Epithelial cell of esophagus (primary cell): ENCODE results near the gene TNS3.

ENCODE experiments used
- DNase-seq: peaks from one replicate; pipeline ENCODE4 v3.0.0; 2010; ENCODE audit warnings: low read depth
- H3K4me3 ChIP-seq: 2 replicates; pipeline ENCODE4 v1.5.1; 2011; ENCODE audit warnings: mild to moderate bottlenecking, low read length, control low read depth
- TF ChIP-seq, protein P1 (sequence below): IDR thresholded peaks from 2 replicates; pipeline ENCODE4 v1.5.1; 2011; ENCODE audit warnings: low read depth, mild to moderate bottlenecking, low read length, control low read depth, inconsistent platforms; ENCODE audit not compliant: insufficient read depth; ENCODE audit errors: missing control alignments

TNS3 gene

DNA sequence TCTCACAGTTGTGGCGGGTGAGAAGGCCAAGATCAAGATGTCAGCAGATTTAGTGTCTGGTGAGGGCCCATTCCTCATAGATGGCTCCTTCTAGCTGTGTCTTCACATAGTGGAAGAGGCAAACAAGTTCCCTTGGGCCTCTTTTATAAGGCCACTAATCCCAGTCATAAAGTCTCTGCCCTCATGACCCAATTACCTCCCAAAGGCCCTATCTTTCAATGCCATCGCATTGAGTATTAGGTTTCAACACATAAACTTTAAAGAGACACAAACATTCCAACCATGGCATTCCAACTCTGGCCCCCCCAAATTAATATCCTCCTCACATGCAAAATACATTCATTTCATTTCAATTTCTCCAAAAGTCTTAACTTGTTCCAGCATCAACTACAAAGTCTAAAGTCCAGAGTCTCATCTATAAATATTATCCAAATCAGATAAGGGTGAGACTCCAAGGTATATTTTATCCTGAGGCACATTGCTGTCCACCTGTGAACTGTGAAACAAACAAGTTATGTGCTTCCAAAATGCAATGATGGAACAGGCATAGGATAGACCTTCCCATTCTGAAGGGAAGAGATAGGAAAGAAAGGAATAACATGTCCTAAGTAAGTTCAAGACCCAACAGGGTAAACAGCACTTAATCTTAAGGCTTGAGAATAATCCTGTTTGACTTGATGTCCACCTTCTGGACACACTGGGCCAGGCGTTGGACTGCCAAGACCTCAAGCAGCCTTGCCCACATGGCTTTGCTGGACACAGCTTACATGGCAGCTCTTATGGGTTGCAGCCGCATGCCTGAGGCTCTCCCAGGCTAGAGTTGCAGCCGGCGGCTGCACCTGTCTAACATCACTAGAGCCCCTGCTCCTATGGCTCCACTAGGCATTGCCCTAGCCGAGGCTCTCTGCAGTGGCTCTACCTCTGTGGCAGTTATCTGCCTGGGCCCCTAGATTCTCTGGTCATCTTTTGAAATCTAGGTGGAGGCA lies 312.8 kb downstream of the TNS3 start:
- TF ChIP-seq, protein P1, sequence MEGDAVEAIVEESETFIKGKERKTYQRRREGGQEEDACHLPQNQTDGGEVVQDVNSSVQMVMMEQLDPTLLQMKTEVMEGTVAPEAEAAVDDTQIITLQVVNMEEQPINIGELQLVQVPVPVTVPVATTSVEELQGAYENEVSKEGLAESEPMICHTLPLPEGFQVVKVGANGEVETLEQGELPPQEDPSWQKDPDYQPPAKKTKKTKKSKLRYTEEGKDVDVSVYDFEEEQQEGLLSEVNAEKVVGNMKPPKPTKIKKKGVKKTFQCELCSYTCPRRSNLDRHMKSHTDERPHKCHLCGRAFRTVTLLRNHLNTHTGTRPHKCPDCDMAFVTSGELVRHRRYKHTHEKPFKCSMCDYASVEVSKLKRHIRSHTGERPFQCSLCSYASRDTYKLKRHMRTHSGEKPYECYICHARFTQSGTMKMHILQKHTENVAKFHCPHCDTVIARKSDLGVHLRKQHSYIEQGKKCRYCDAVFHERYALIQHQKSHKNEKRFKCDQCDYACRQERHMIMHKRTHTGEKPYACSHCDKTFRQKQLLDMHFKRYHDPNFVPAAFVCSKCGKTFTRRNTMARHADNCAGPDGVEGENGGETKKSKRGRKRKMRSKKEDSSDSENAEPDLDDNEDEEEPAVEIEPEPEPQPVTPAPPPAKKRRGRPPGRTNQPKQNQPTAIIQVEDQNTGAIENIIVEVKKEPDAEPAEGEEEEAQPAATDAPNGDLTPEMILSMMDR: no peak
- H3K4me3 ChIP-seq: no peak overlapping the region
- DNase-seq: no peak

DNA sequence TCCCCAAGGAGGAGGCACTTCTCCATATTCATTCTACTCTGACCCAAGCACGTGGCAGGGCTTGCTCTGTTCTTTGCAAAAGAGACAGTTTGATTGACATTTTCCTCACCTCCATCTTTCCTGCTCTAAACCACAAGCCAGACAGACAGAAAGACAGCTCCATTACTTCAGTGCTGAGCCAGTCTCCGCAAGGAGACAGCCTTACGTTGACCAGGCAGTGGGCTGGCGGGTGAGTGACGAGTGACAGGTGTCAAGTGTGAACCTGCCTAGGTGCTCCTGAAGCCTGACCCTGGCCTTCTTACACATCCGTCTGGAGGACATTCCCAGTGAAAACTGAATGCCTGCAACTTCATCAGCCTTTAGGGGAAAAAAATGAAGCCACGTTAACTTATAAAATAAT lies 314.6 kb downstream of the TNS3 start:
- TF ChIP-seq, protein P1: no peak
- no peak overlapping the region for H3K4me3 ChIP-seq
- DNase-seq: no peak

DNA sequence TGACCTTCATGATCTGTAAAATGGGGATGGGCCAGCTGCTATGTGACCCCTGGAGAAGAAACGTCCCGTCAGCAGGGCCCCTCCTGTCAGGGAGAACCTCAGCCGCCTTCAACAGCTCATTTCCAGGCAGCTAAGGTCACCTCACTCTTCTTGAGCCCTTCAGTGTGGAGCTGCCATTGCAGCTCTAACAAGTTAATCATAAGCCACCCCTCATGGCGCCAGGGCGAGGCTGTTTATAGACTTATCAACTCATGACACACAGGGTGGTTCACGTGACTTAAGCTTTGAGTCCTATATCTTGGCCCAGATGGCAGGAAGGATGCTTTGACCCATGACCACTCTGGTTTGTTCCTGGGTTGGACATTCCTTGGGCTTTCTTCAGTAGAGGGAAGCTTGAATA lies 315.1 kb downstream of the TNS3 start:
- H3K4me3 ChIP-seq: no peak overlapping the region
- peak; percentile 15 for DNase-seq
- TF ChIP-seq, protein P1: no peak

DNA sequence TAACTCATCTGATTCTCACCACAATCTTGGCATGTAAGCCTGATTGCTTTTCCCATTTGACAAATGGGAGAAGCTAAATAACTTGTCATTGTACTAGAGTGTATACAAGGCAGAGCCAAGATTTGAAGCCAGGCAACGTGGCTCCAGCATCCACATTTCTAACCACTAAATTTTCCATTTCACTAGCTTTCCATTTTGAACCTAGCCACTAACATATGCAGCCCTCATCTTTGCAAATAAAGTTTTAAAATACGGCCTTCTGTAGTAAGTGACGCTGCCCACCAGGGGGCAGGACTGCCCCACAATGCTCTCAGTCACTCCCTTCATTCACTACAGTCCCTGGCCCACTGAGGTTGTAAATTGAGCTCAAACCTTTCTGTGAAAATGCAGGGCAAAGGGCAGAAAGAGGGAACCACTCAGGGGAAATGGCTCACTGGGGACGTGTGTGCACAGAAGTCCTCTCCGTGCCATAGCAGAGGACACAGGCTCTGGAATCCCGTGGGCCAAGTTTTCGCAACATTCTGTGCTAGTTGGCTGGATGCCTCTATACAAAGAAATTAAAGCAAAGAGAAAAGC lies 315.7 kb downstream of the TNS3 start:
- H3K4me3 ChIP-seq: no peak overlapping the region

DNA sequence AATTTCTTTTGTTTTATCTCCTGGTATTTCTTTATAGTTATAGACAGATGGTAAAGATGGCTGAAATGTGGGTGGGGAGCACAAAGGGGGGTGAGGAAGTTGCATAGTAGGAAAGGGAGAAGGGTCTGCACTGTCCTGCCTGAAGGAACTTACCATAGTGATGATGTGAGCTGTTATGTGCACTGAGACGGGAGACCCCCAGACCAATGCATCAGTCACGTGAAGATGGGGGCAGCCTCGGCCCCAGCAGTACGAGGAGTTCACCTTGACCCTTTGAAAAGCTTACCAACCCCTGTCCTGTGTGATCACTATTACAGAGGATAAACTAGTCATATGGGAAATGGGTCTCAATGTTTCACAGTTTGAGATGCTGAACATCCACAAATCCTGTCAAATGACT lies 316.3 kb downstream of the TNS3 start:
- TF ChIP-seq, protein P1: no peak
- DNase-seq: no peak
- H3K4me3 ChIP-seq: no peak overlapping the region

More for the DNA sequence above, 315.7 kb downstream of the TNS3 start:
- peak; percentile 69 for DNase-seq
- TF ChIP-seq, protein P1: peak; percentile 93

DNA sequence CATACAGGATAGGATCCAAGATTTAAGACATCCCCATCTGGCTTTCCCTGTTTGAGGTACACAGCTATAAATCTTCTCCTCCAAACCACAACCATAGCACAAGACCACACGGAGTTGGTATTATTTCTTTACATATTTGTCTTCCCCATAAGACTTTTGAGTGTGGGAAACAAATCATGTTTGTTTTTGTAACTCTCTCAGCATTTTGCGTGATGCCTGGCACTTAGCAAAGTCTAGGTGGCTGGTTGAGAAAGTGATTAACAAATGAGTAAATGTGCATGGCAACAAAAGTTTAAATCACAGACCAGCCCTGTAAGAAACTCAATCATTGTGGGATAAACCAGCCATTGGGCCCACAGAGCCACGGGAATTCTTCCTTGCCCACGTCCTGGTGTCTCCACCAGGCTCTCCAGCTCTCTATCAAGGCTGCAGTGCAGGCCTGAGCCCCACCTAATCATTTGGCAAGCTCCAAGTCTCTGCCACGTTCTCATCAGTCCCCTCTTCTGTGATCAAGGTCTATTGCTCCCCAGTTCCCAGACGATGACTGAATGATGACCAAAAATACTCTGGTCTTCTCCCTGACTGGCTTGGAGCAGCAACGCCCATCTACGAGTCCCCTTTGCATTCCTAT lies 317.8 kb downstream of the TNS3 start:
- no peak for DNase-seq
- TF ChIP-seq, protein P1: no peak
- H3K4me3 ChIP-seq: no peak overlapping the region
